ENCODE measurements around the gene UBN2. TPM values are rescaled to one million over a fixed set of nuclear protein-coding genes. Genes with fewer than 3 reads are reported as not detected.
"Not testable (repeated sequence)": the region's sequence is repeated elsewhere in the genome, so short reads cannot be mapped to it uniquely, and the experiment has no call there.

Gene UBN2
- total RNA-seq, 1 donor from 2014 or later, result 51.5 TPM

GRCh38 chr7:139332697-139333359 is 101.8 kb downstream of the UBN2 start:
- Mint-ChIP-seq H3K4me1 (ENCODE audit: low read depth) (peaks cover 6% of the 10 kb centered on the region), H3K27me3 (no peaks in the 10 kb centered on the region), H3K36me3 (ENCODE audit: insufficient read depth) (no peaks in the 10 kb centered on the region), H3K27ac (peak overlapping the region; percentile 73), H3K4me3 (ENCODE audit: low read depth) (no peak overlapping the region), H3K9me3 (ENCODE audit: low read depth) (no peaks in the 10 kb centered on the region)
- TF ChIP-seq, protein P1, sequence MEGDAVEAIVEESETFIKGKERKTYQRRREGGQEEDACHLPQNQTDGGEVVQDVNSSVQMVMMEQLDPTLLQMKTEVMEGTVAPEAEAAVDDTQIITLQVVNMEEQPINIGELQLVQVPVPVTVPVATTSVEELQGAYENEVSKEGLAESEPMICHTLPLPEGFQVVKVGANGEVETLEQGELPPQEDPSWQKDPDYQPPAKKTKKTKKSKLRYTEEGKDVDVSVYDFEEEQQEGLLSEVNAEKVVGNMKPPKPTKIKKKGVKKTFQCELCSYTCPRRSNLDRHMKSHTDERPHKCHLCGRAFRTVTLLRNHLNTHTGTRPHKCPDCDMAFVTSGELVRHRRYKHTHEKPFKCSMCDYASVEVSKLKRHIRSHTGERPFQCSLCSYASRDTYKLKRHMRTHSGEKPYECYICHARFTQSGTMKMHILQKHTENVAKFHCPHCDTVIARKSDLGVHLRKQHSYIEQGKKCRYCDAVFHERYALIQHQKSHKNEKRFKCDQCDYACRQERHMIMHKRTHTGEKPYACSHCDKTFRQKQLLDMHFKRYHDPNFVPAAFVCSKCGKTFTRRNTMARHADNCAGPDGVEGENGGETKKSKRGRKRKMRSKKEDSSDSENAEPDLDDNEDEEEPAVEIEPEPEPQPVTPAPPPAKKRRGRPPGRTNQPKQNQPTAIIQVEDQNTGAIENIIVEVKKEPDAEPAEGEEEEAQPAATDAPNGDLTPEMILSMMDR (IDR thresholded peaks at IDR 0.05; ENCODE audit: unreplicated experiment), result no peak
- no peak for DNase-seq (ENCODE audit: low spot score, unreplicated experiment)

DNA sequence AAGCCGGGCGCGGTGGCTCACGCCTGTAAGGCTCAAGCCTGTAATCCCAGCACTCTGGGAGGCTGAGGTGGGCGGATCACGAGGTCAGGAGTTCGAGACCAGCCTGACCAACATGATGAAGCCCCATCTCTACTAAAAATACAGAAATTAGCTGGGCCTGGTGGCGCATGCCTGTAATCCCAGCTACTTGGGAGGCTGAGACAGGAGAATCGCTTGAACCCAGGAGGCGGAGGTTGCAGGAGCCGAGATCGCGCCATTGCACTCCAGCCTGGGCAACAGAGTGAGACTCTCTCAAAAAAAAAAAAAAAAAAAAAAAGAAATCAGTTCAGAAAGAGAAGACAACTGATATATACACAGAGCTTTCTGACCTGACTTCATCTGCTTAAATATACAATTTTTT is 102.4 kb downstream of the UBN2 start:
- not testable (repeated sequence) for H3K9me3 Mint-ChIP-seq (ENCODE audit: low read depth); H3K27me3 Mint-ChIP-seq; DNase-seq (ENCODE audit: low spot score, unreplicated experiment); H3K4me1 Mint-ChIP-seq (ENCODE audit: low read depth); H3K27ac Mint-ChIP-seq; H3K4me3 Mint-ChIP-seq (ENCODE audit: low read depth); H3K36me3 Mint-ChIP-seq (ENCODE audit: insufficient read depth)

DNA sequence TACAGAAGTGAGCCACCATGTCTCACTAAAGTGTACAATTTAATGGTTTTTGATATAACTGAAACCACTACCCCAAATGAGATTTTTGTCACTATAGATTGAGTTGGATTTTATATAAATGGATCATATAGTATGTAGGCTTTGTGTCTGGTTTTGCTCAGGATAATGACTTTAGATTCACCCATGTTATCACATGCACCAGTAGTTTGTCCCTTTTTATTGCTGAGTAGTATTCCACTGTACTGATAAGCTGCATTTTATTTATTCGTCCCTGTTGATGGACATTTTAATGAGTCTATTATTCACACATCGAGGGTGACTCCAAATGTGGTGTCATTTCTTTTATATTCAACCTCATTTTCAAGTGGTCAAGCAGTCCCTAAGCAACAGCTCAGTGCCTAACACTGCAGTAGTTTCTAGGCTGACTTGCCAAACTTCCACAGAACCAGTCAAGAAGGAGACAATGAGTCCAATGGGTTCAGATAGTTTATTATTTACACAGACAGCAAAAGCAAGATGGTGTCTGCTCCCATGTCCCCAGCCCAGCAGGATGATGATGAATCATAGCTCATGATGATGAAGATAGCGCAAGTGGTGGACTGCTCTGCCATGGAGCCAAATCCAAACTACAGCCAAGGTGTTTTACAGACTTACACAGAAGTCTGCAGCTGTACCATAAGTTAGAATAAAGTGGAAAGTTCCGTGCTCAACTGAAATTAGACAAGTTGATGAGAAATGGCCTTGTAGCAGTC is 103.5 kb downstream of the UBN2 start:
- Mint-ChIP-seq H3K36me3 (ENCODE audit: insufficient read depth) (peaks cover 1% of the 10 kb centered on the region), H3K4me1 (ENCODE audit: low read depth) (peaks cover 6% of the 10 kb centered on the region), H3K9me3 (ENCODE audit: low read depth) (peaks cover 5% of the 10 kb centered on the region), H3K27me3 (no peaks in the 10 kb centered on the region), H3K27ac (no peak overlapping the region), H3K4me3 (ENCODE audit: low read depth) (no peak overlapping the region)
- TF ChIP-seq, protein P1 (IDR thresholded peaks at IDR 0.05; ENCODE audit: unreplicated experiment), result no peak
- no peak for DNase-seq (ENCODE audit: low spot score, unreplicated experiment)

DNA sequence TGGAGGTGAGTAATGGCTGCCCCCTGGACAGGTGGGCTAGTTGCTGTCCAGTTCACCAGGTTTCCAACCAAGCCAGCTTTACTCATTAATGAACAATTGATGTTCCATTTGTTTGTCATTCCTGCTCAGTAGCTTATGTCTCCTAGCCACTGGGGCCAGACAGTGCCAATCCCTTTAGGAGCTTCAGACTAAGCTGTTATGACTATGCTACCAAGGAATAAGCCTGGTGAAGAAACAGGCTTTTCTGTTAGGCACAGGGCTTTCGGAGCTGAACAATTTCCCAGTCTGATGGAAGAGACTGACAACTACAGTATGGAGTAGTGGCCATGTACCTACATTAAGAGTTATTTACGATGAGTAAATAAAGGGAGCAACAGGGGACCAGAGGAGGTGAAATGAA is 108.0 kb downstream of the UBN2 start:
- Mint-ChIP-seq H3K4me1 (ENCODE audit: low read depth) (peaks cover 11% of the 10 kb centered on the region), H3K4me3 (ENCODE audit: low read depth) (peak overlapping the region; percentile 94), H3K27me3 (no peaks in the 10 kb centered on the region), H3K9me3 (ENCODE audit: low read depth) (peaks cover 5% of the 10 kb centered on the region), H3K36me3 (ENCODE audit: insufficient read depth) (peaks cover 4% of the 10 kb centered on the region), H3K27ac (peak overlapping the region; percentile 92)
- DNase-seq (ENCODE audit: low spot score, unreplicated experiment), result no peak
- TF ChIP-seq, protein P1 (IDR thresholded peaks at IDR 0.05; ENCODE audit: unreplicated experiment), result no peak

GRCh38 chr7:139339698-139340036 is 108.6 kb downstream of the UBN2 start:
- TF ChIP-seq, protein P1 (IDR thresholded peaks at IDR 0.05; ENCODE audit: unreplicated experiment), result no peak

More at GRCh38 chr7:139339698-139340036, 108.6 kb downstream of the UBN2 start:
- H3K4me3 Mint-ChIP-seq (ENCODE audit: low read depth), result peak overlapping the region; percentile 94
- peaks cover 6% of the 10 kb centered on the region for H3K36me3 Mint-ChIP-seq (ENCODE audit: insufficient read depth)
- peaks cover 11% of the 10 kb centered on the region for H3K4me1 Mint-ChIP-seq (ENCODE audit: low read depth)
- H3K9me3 Mint-ChIP-seq (ENCODE audit: low read depth), result peaks cover 5% of the 10 kb centered on the region
- H3K27ac Mint-ChIP-seq, result peak overlapping the region; percentile 100
- no peak for DNase-seq (ENCODE audit: low spot score, unreplicated experiment)
- no peaks in the 10 kb centered on the region for H3K27me3 Mint-ChIP-seq

Data from progenitor cell of endocrine pancreas (in vitro differentiated cells).